ENCODE measurements around the gene BCAM. TPM values are rescaled to one million over a fixed set of nuclear protein-coding genes. Genes with fewer than 3 reads are reported as not detected.

The BCAM gene
- total and polyA plus RNA-seq, 2 of the 4 experiments (the other 2 are of a cell fraction) = 2.3 to 35.7 TPM

GRCh38 chr19:44779150-44779549 is 29.8 kb upstream of the BCAM start:
- H3K9me1 ChIP-seq (ENCODE audit: insufficient read depth, low read length) = peaks cover 7% of the 10 kb centered on the region; the same call in 1 of the 2 replicates
- in situ Hi-C loops (cut with MboI; ENCODE audit: low sequenced_read_pairs) (loop anchor here (25.0 kb wide), 1 partner anchor 217 kb away; no protein-coding TSS in a partner anchor), intact Hi-C loops (cut with micrococcal nuclease) (no loop called here), dilution Hi-C loops (cut with HindIII; ENCODE audit: low sequenced_read_pairs, unreplicated experiment) (no loop called here)
- peak overlapping the region; percentile 6; the same call in 1 of the 2 replicates for H2BK120ac ChIP-seq (ENCODE audit: low read depth, low read length)
- no peaks in the 10 kb centered on the region for H3K27me3 ChIP-seq (ENCODE audit: control insufficient read depth, insufficient read depth, low read length)
- no peak overlapping the region for H3K23ac ChIP-seq (ENCODE audit: low read depth, low read length)
- WGBS, 2 experiments (ENCODE audit: extremely low coverage in 2 of 2, insufficient read length in 1 of 2) = no CpG with 5 or more reads among the region's 2 CpGs
- no peaks in the 10 kb centered on the region for H3K36me3 ChIP-seq (ENCODE audit: control insufficient read depth, insufficient read depth, low read length)
- no peaks in the 10 kb centered on the region for H3K79me1 ChIP-seq (ENCODE audit: low read depth in 1 of 2, low read length in 2 of 2)
- no peak overlapping the region for H4K8ac ChIP-seq (ENCODE audit: low read depth in 2 of 2, low read length in 2 of 2)
- POLR2A ChIA-PET (ENCODE audit: unreplicated experiment) = no interaction called here
- H3K4me2 ChIP-seq (ENCODE audit: low read depth, low read length) = no peak overlapping the region
- no peak overlapping the region for H3K4me3 ChIP-seq (ENCODE audit: insufficient read depth, low read depth, low read length)
- H3K9ac ChIP-seq (ENCODE audit: low read depth, low read length) = no peak overlapping the region
- BruUV-seq (replicated peaks) = no TSS peak
- peaks cover 6% of the 10 kb centered on the region for H3K4me1 ChIP-seq (ENCODE audit: control insufficient read depth, insufficient read depth, low read length)
- no peak overlapping the region for H3K18ac ChIP-seq (ENCODE audit: low read depth, low read length)
- H3K56ac ChIP-seq (ENCODE audit: extremely low read depth, insufficient read depth, low read length) = no peak overlapping the region
- no peaks in the 10 kb centered on the region for H4K20me1 ChIP-seq (ENCODE audit: insufficient read depth, low read length)
- no peak overlapping the region for H3K14ac ChIP-seq (replicated peaks; ENCODE audit: low read depth, low read length)
- H2BK15ac ChIP-seq (ENCODE audit: low read depth, low read length) = 0 out of 3 replicates have a peak overlapping the region, but pooled peaks have one; percentile 10
- TF ChIP-seq RCOR1 (IDR thresholded peaks at IDR 0.05; ENCODE audit: insufficient replicate concordance, low read length) (no peak), MAZ (IDR thresholded peaks at IDR 0.05; ENCODE audit: borderline replicate concordance, low read depth, low read length) (no peak), USF2 (IDR thresholded peaks at IDR 0.05; ENCODE audit: low read depth, low read length) (no peak), MXI1 (IDR thresholded peaks at IDR 0.05; ENCODE audit: borderline replicate concordance, low read depth, low read length) (no peak), CHD1 (IDR thresholded peaks at IDR 0.05; ENCODE audit: low read depth, low read length) (no peak), RAD21 (IDR thresholded peaks at IDR 0.05; ENCODE audit: low read length) (no peak), ELK1 (IDR thresholded peaks at IDR 0.05; ENCODE audit: borderline replicate concordance, low read depth, low read length) (no peak), CEBPB (IDR thresholded peaks at IDR 0.05; ENCODE audit: low read depth, low read length) (no peak), MAFK (IDR thresholded peaks at IDR 0.05; ENCODE audit: low read depth, low read length) (no peak), POLR2A (IDR thresholded peaks at IDR 0.05; ENCODE audit: low read depth, low read length) (no peak)
- TF ChIP-seq, protein P1, sequence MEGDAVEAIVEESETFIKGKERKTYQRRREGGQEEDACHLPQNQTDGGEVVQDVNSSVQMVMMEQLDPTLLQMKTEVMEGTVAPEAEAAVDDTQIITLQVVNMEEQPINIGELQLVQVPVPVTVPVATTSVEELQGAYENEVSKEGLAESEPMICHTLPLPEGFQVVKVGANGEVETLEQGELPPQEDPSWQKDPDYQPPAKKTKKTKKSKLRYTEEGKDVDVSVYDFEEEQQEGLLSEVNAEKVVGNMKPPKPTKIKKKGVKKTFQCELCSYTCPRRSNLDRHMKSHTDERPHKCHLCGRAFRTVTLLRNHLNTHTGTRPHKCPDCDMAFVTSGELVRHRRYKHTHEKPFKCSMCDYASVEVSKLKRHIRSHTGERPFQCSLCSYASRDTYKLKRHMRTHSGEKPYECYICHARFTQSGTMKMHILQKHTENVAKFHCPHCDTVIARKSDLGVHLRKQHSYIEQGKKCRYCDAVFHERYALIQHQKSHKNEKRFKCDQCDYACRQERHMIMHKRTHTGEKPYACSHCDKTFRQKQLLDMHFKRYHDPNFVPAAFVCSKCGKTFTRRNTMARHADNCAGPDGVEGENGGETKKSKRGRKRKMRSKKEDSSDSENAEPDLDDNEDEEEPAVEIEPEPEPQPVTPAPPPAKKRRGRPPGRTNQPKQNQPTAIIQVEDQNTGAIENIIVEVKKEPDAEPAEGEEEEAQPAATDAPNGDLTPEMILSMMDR (conservative IDR thresholded peaks at IDR 0.05; ENCODE audit: low read depth, low read length) = no peak
- no peaks in the 10 kb centered on the region for H3K9me3 ChIP-seq (ENCODE audit: control insufficient read depth, insufficient read depth, low read length)
- peak overlapping the region; percentile 63 for H2AK9ac ChIP-seq (replicated peaks; ENCODE audit: low read depth, low read length, poor library complexity)
- no peak overlapping the region for H2BK5ac ChIP-seq (ENCODE audit: low read depth, low read length, poor library complexity, severe bottlenecking)
- CTCF ChIA-PET = interaction anchor here (0.6 kb wide), 1 partner anchor 372 kb away, joined by 3 read pairs; no protein-coding TSS in a partner anchor
- no peak overlapping the region for H2AFZ ChIP-seq (replicated peaks; ENCODE audit: low read length, poor library complexity)
- ATAC-seq (ENCODE audit: low read depth) = no peak
- H2BK20ac ChIP-seq (ENCODE audit: low read depth, low read length) = peak overlapping the region; percentile 65
- no peak overlapping the region; the same call in 1 of the 2 replicates for H4K91ac ChIP-seq (ENCODE audit: insufficient read depth, low read depth, low read length)
- no peak overlapping the region for H3K4ac ChIP-seq (ENCODE audit: low read depth, low read length)
- no peak overlapping the region for H3K27ac ChIP-seq (ENCODE audit: insufficient read depth, low read length)
- no peak for DNase-seq
- 0 out of 2 replicates have a peak overlapping the region, but pooled peaks have one; percentile 60 for H2AK5ac ChIP-seq (ENCODE audit: low read depth, low read length)
- H4K5ac ChIP-seq (ENCODE audit: low read depth, low read length) = no peak overlapping the region
